Sigmoid colon (tissue), 7 donors: Measurements from ENCODE around the gene NYNRIN. TPM values are rescaled to one million over a fixed set of nuclear protein-coding genes. Genes with fewer than 3 reads are reported as not detected.

Experiments used
- DNase-seq: peaks from one replicate; pipeline ENCODE4 v3.0.0-alpha.2; 2019
- H3K27ac ChIP-seq, 4 donors: fragments of 200-600 bp; sonication (generic); one replicate each; pipeline ENCODE4 v1.5.1; 2016 to 2019; ENCODE audit warnings: mild to moderate bottlenecking in 1 of 4
- H3K27me3 ChIP-seq, 3 donors: fragments of 200-600 bp; sonication (generic); one replicate each; pipeline ENCODE4 v1.5.1; 2019; ENCODE audit warnings: mild to moderate bottlenecking in 1 of 3
- H3K36me3 ChIP-seq, 4 donors: fragments of 200-600 bp; sonication (generic); one replicate each; pipeline ENCODE4 v1.5.1; 2016 to 2019
- H3K4me1 ChIP-seq, 4 donors: fragments of 200-600 bp; sonication (generic); one replicate each; pipeline ENCODE4 v1.5.1; 2017 to 2019
- H3K4me3 ChIP-seq, 4 donors: fragments of 200-600 bp; sonication (generic); one replicate each; pipeline ENCODE4 v1.5.1; 2017 to 2019; ENCODE audit warnings: mild to moderate bottlenecking in 2 of 4, moderate library complexity in 1 of 4
- H3K9me3 ChIP-seq, 4 donors: fragments of 200-600 bp in 3 of 4; sonication (generic) in 3 of 4; one replicate each; pipeline versions ENCODE4 v1.5.1 to v1.6.1; 2013 to 2019
- EP300 ChIP-seq, 4 donors: sonication (generic); formaldehyde crosslinking; IDR thresholded peaks; one replicate each; pipeline ENCODE4 v1.6.1; 2017; ENCODE audit warnings: antibody characterized with exemption in 4 of 4
- POLR2A ChIP-seq, 2 donors: fragments of 450-650 bp; IDR thresholded peaks; one replicate each; pipeline ENCODE4 v1.6.1; 2016; ENCODE audit warnings: antibody characterized with exemption in 2 of 2, mild to moderate bottlenecking in 2 of 2, moderate library complexity in 2 of 2
- POLR2AphosphoS5 ChIP-seq, 4 donors: sonication (generic); formaldehyde crosslinking; IDR thresholded peaks; one replicate each; pipeline ENCODE4 v1.6.1; 2017; ENCODE audit warnings: antibody characterized with exemption in 4 of 4
- WGBS, 2 donors: extraction: QIAGEN DNeasy Blood & Tissue Kit; methylation state at CpG; one replicate each; pipeline ENCODE4 v1.1.7; 2013; 5-methylcytosine and 5-hydroxymethylcytosine counted together
- intact Hi-C: fragments of 100-400 bp; cut with DNase I; formaldehyde crosslinking; loops from one replicate; pipeline ENCODE4 v1.15.1; 2023
- polyA plus RNA-seq, 3 donors: library from polyadenylated mRNA; stranded (reverse); fragments of 200-250 nt; gene quantifications; one replicate each; pipeline ENCODE4 v1.2.3, GENCODE V29; 2013
- total RNA-seq, 4 donors: library from RNA; depleted of rRNA; stranded (reverse); fragments of >200 nt; gene quantifications; one replicate each; pipeline ENCODE4 v1.1.0, GENCODE V29; 2016
- TF ChIP-seq, protein P1 (sequence below), 4 experiments: fragments of 450-650 bp in 3 of 4; fragments of 200-600 bp in 1 of 4; IDR thresholded peaks; one replicate each; pipeline ENCODE4 v1.5.1; 2016 to 2019; ENCODE audit warnings: antibody characterized with exemption in 4 of 4, mild to moderate bottlenecking in 3 of 4, moderate library complexity in 2 of 4
- donor health status: healthy with polysubstance abuse.
- donor health status: Bipolar disorder and iron deficiency.
- donor health status: healthy.

NYNRIN gene
- total and polyA plus RNA-seq, 7 donors: 0.60 to 17.4 (median 6.8) TPM

DNA sequence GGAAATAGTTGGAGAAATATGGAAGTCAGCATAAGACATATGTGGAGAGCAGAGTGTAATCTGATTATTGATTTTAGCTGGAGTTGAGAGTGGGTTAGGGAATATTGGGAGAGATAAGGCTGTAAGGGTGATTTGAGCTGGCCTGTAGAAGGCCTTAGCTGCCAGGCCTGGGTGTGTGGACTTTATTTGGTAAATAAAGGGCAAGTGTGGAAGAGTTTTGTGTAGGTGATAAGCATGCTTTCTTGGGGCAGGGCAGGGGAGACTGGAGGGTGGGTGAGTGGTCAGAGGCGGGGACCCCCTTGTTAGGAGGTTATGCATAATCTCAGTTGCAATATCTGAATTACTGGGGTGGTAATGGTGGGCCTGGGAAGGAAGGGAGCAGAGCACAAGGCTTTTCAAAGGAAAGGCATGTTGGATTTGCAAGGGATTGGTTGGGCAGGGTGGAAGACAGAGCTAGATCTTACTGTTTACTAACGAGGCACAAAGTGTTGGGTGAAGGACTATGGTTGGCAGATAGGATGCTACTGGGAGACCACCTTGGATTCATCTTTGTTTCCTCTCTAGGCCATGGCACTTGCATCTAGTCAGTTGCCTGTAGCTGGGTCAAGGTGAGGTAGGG is 36.5 kb downstream of the NYNRIN start:
- H3K27ac ChIP-seq: peak overlapping the region in 1 of 4 donors; percentile 66
- DNase-seq: no peak
- 81 to 89% methylated on average over 2 of the region's 2 CpGs for WGBS, 2 donors
- peaks cover 0 to 52% (median 46%) of the 10 kb centered on the region in 4 donors for H3K4me1 ChIP-seq
- TF ChIP-seq POLR2AphosphoS5 (IDR thresholded peaks at IDR 0.05): no peak
- TF ChIP-seq, protein P1, sequence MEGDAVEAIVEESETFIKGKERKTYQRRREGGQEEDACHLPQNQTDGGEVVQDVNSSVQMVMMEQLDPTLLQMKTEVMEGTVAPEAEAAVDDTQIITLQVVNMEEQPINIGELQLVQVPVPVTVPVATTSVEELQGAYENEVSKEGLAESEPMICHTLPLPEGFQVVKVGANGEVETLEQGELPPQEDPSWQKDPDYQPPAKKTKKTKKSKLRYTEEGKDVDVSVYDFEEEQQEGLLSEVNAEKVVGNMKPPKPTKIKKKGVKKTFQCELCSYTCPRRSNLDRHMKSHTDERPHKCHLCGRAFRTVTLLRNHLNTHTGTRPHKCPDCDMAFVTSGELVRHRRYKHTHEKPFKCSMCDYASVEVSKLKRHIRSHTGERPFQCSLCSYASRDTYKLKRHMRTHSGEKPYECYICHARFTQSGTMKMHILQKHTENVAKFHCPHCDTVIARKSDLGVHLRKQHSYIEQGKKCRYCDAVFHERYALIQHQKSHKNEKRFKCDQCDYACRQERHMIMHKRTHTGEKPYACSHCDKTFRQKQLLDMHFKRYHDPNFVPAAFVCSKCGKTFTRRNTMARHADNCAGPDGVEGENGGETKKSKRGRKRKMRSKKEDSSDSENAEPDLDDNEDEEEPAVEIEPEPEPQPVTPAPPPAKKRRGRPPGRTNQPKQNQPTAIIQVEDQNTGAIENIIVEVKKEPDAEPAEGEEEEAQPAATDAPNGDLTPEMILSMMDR (IDR thresholded peaks at IDR 0.05): no peak
- TF ChIP-seq POLR2A (IDR thresholded peaks at IDR 0.05): no peak
- no peak for TF ChIP-seq EP300 (IDR thresholded peaks at IDR 0.05)
- intact Hi-C loops: loop anchor here (10.0 kb wide), 2 partner anchors 290 to 1590 kb away; partner anchors contain the start of genes EMC9, PSME2 and RNF31
- peaks cover 17 to 81% (median 41%) of the 10 kb centered on the region in 4 donors for H3K36me3 ChIP-seq
- no peaks in the 10 kb centered on the region for H3K27me3 ChIP-seq
- no peaks in the 10 kb centered on the region for H3K9me3 ChIP-seq
- no peak overlapping the region for H3K4me3 ChIP-seq

DNA sequence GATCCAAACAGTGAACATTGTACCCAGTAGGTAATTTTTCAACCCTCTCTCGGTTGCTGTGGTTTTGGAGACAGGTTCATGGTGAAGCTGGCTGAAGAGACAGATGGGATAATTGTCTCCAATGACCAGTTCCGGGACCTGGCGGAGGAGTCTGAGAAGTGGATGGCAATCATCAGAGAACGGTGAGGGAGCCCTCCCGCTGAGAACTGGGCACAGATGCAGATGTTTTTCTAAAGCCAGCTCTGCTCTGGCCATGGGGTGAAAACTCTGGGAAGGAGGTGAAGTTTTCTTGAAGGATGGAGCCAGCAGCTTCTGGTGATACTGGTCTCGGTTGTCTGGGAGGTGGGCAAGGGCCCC is 37.2 kb downstream of the NYNRIN start:
- 70 to 71% methylated on average over 6 of the region's 6 CpGs for WGBS, 2 donors
- H3K27ac ChIP-seq: peak overlapping the region; percentile 66 to 72 (median 68)
- intact Hi-C loops: loop anchor here (1.0 to 10.0 kb wide), 3 partner anchors 104 to 1591 kb away; partner anchors contain the start of genes EMC9, PSME2 and RNF31

DNA sequence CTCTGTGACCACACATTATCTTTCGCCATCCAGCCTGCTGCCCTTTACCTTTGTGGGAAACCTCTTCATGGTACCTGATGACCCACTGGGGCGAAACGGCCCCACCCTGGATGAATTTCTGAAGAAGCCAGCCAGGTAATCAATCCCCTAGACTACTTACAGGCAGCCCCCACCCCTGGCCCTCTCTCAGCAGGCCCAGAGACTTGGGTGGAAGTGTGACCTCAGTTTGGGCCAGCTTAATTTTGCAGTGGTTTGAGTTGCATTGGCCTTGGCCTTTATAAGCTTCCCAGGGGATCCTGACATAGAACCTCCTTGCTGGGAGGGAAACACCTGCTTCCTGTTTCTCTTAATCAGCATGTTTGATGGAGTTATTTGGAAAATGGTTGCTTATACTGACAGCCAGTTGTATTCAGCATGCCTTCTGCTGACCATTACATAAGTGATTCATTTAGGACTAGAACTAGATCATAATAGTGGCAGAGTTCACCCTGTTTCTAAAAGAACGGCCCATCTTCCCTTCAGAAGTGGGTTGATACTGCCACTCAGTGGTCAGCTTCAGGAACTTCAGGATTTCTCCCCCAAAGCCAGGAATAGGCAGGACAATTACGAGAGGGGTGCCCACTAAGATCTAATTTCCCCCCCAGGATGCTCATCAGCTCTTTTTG is 37.7 kb downstream of the NYNRIN start:
- Histone ChIP-seq H3K4me3 (no peak overlapping the region), H3K4me1 (peaks cover 0 to 50% (median 46%) of the 10 kb centered on the region in 4 donors), H3K27ac (peak overlapping the region; percentile 66 to 72 (median 68)), H3K9me3 (no peaks in the 10 kb centered on the region), H3K27me3 (no peaks in the 10 kb centered on the region), H3K36me3 (peaks cover 17 to 92% (median 46%) of the 10 kb centered on the region in 4 donors)
- peak; percentile 67 for DNase-seq
- WGBS, 2 donors: 48 to 53% methylated on average over 5 of the region's 5 CpGs
- peak; percentile 40 to 64 (median 54) for TF ChIP-seq POLR2AphosphoS5 (IDR thresholded peaks at IDR 0.05)
- no peak for TF ChIP-seq EP300 (IDR thresholded peaks at IDR 0.05)
- TF ChIP-seq, protein P1 (IDR thresholded peaks at IDR 0.05): peak; percentile 69 to 84 (median 81)
- TF ChIP-seq POLR2A (IDR thresholded peaks at IDR 0.05): no peak
- intact Hi-C loops: loop anchor here (1.0 to 10.0 kb wide), 3 partner anchors 104 to 1592 kb away; partner anchors contain the start of genes EMC9, PSME2 and RNF31

More for the DNA sequence above, 37.2 kb downstream of the NYNRIN start:
- peaks cover 17 to 88% (median 46%) of the 10 kb centered on the region in 4 donors for H3K36me3 ChIP-seq
- H3K9me3 ChIP-seq: no peaks in the 10 kb centered on the region
- no peaks in the 10 kb centered on the region for H3K27me3 ChIP-seq
- H3K4me1 ChIP-seq: peaks cover 0 to 50% (median 47%) of the 10 kb centered on the region in 4 donors
- no peak for TF ChIP-seq POLR2A (IDR thresholded peaks at IDR 0.05)
- TF ChIP-seq, protein P1 (IDR thresholded peaks at IDR 0.05): no peak
- TF ChIP-seq EP300 (IDR thresholded peaks at IDR 0.05): no peak
- H3K4me3 ChIP-seq: no peak overlapping the region
- no peak for DNase-seq

DNA sequence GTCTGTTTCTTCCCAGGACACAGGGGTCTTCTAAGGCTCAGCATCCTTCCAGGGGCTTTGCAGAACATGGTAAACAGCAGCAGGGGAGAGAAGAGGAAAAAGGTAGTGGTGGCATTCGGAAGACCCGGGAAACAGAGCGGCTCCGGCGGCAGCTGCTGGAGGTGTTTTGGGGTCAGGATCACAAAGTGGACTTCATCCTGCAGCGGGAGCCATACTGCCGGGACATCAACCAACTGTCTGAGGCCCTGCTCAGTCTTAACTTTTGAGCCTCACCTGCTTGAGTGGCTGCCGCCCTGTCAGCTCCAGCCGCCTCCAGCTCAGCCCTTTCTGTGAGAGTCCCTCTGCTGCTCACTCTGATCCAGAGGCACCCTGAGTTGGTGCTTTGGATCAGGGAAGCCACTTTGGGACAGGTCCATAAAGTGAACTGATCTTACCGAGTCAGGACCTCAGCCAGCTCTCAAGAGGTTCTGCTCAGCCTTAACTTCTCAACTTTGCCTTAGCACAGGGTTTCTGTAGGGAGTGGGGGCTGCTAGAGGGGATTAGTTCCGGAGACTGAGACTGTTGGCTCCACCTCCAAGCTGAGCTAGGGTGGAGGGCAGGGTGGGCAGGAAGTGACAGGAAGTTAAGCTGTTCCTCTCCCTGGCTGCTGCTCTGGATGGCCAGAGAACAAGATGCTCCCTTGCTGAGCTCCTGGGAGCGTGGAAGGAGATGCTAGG is 38.4 kb downstream of the NYNRIN start:
- H3K27me3 ChIP-seq: no peaks in the 10 kb centered on the region
- 69 to 85% methylated on average over 12 of the region's 12 CpGs for WGBS, 2 donors
- no peak for TF ChIP-seq POLR2A (IDR thresholded peaks at IDR 0.05)
- TF ChIP-seq EP300 (IDR thresholded peaks at IDR 0.05): no peak
- TF ChIP-seq, protein P1 (IDR thresholded peaks at IDR 0.05): peak in 1 of 4 experiments; percentile 4
- TF ChIP-seq POLR2AphosphoS5 (IDR thresholded peaks at IDR 0.05): peak in 1 of 4 donors; percentile 13
- peak; percentile 64 for DNase-seq
- H3K4me3 ChIP-seq: no peak overlapping the region
- peaks cover 17 to 89% (median 42%) of the 10 kb centered on the region in 4 donors for H3K36me3 ChIP-seq
- H3K4me1 ChIP-seq: peaks cover 0 to 48% (median 45%) of the 10 kb centered on the region in 4 donors
- intact Hi-C loops: loop anchor here (10.0 kb wide), 2 partner anchors 292 to 1592 kb away; partner anchors contain the start of genes EMC9, PSME2 and RNF31
- peak overlapping the region; percentile 66 to 72 (median 68) for H3K27ac ChIP-seq
- H3K9me3 ChIP-seq: no peaks in the 10 kb centered on the region
